ENCODE results near the gene BOK. TPM values are rescaled to one million over a fixed set of nuclear protein-coding genes. Genes with fewer than 3 reads are reported as not detected.

Gene BOK
- total RNA-seq, 1 experiment from 2014 or later: 18.6 TPM

- no peaks in the 10 kb centered on the region for H3K9me3 Mint-ChIP-seq (ENCODE audit: unreplicated experiment)
- ChIA-PET POLR2A (no interaction called here), CTCF (no interaction called here)
- BruUV-seq (replicated peaks): no TSS peak
- no peak overlapping the region for H3K4me3 ChIP-seq (ENCODE audit: low read depth, low read length)
- no peak for DNase-seq
- intact Hi-C loops (cut with micrococcal nuclease; ENCODE audit: unreplicated experiment): no loop called here
- H3K36me3 Mint-ChIP-seq (ENCODE audit: insufficient read depth, unreplicated experiment): no peaks in the 10 kb centered on the region
- no peak for TF ChIP-seq CTCF (IDR thresholded peaks at IDR 0.05; ENCODE audit: insufficient read depth in 1 of 2, low read depth in 1 of 2, low read length in 1 of 2, severe bottlenecking in 1 of 2, unreplicated experiment in 1 of 2)
- no peaks in the 10 kb centered on the region for H3K4me1 Mint-ChIP-seq (ENCODE audit: low read depth, unreplicated experiment)
- no peaks in the 10 kb centered on the region for H3K27me3 ChIP-seq (replicated peaks; ENCODE audit: control insufficient read depth, insufficient read depth, low read length)
- H3K4me1 ChIP-seq: no peaks in the 10 kb centered on the region
- no peak overlapping the region for H3K27ac Mint-ChIP-seq (ENCODE audit: unreplicated experiment)
- H3K27me3 Mint-ChIP-seq (ENCODE audit: insufficient read depth, unreplicated experiment): no peaks in the 10 kb centered on the region
- H3K36me3 ChIP-seq (ENCODE audit: control insufficient read depth, insufficient read depth, low read length): no peaks in the 10 kb centered on the region
- no peak overlapping the region for H3K4me3 Mint-ChIP-seq (ENCODE audit: unreplicated experiment)
- no peaks in the 10 kb centered on the region for H3K9me3 ChIP-seq
Measured at GRCh38 chr2:241530571-241530970, 28.0 kb upstream of the BOK start.

GRCh38 chr2:241531161-241531722 is 27.3 kb upstream of the BOK start:
- BruUV-seq (replicated peaks): no TSS peak

GRCh38 chr2:241532168-241532567 is 26.4 kb upstream of the BOK start:
- Histone ChIP-seq H3K9me3 (no peaks in the 10 kb centered on the region), H3K27me3 (replicated peaks; ENCODE audit: control insufficient read depth, insufficient read depth, low read length) (no peaks in the 10 kb centered on the region), H3K4me1 (no peaks in the 10 kb centered on the region), H3K36me3 (ENCODE audit: control insufficient read depth, insufficient read depth, low read length) (no peaks in the 10 kb centered on the region), H3K4me3 (ENCODE audit: low read depth, low read length) (no peak overlapping the region)
- no peaks in the 10 kb centered on the region for H3K27me3 Mint-ChIP-seq (ENCODE audit: insufficient read depth, unreplicated experiment)
- no peak for DNase-seq
- no peaks in the 10 kb centered on the region for H3K36me3 Mint-ChIP-seq (ENCODE audit: insufficient read depth, unreplicated experiment)
- POLR2A ChIA-PET: no interaction called here
- H3K9me3 Mint-ChIP-seq (ENCODE audit: unreplicated experiment): no peaks in the 10 kb centered on the region
- TF ChIP-seq CTCF (IDR thresholded peaks at IDR 0.05; ENCODE audit: insufficient read depth in 1 of 2, low read depth in 1 of 2, low read length in 1 of 2, severe bottlenecking in 1 of 2, unreplicated experiment in 1 of 2): no peak
- H3K4me1 Mint-ChIP-seq (ENCODE audit: low read depth, unreplicated experiment): no peaks in the 10 kb centered on the region
- CTCF ChIA-PET: no interaction called here
- BruUV-seq (replicated peaks): no TSS peak
- H3K4me3 Mint-ChIP-seq (ENCODE audit: unreplicated experiment): no peak overlapping the region
- intact Hi-C loops (cut with micrococcal nuclease; ENCODE audit: unreplicated experiment): no loop called here
- no peak overlapping the region for H3K27ac Mint-ChIP-seq (ENCODE audit: unreplicated experiment)

More at GRCh38 chr2:241531161-241531722, 27.3 kb upstream of the BOK start:
- Histone ChIP-seq H3K36me3 (ENCODE audit: control insufficient read depth, insufficient read depth, low read length) (no peaks in the 10 kb centered on the region), H3K9me3 (no peaks in the 10 kb centered on the region), H3K4me3 (ENCODE audit: low read depth, low read length) (no peak overlapping the region), H3K4me1 (no peaks in the 10 kb centered on the region), H3K27me3 (replicated peaks; ENCODE audit: control insufficient read depth, insufficient read depth, low read length) (no peaks in the 10 kb centered on the region)
- DNase-seq: no peak
- Mint-ChIP-seq H3K27me3 (ENCODE audit: insufficient read depth, unreplicated experiment) (no peaks in the 10 kb centered on the region), H3K36me3 (ENCODE audit: insufficient read depth, unreplicated experiment) (no peaks in the 10 kb centered on the region), H3K27ac (ENCODE audit: unreplicated experiment) (no peak overlapping the region), H3K4me3 (ENCODE audit: unreplicated experiment) (no peak overlapping the region), H3K4me1 (ENCODE audit: low read depth, unreplicated experiment) (no peaks in the 10 kb centered on the region), H3K9me3 (ENCODE audit: unreplicated experiment) (no peaks in the 10 kb centered on the region)
- intact Hi-C loops (cut with micrococcal nuclease; ENCODE audit: unreplicated experiment): no loop called here
- CTCF ChIA-PET: no interaction called here
- no peak for TF ChIP-seq CTCF (IDR thresholded peaks at IDR 0.05; ENCODE audit: insufficient read depth in 1 of 2, low read depth in 1 of 2, low read length in 1 of 2, severe bottlenecking in 1 of 2, unreplicated experiment in 1 of 2)
- POLR2A ChIA-PET: no interaction called here
